CD14-positive monocyte (primary cell): ENCODE data around the gene URAD. TPM values are rescaled to one million over a fixed set of nuclear protein-coding genes. Genes with fewer than 3 reads are reported as not detected.
A peak's percentile ranks its signal among the peaks of the same experiment; 100 is the strongest.

ENCODE experiments used
- DNase-seq, 3 donors: peaks; one replicate each; pipeline ENCODE4 v3.0.0-alpha.2; 2011 to 2022
- H2AFZ ChIP-seq: 2 replicates; pipeline ENCODE4 v1.6.0; 2012; ENCODE audit warnings: mild to moderate bottlenecking, low read depth, low read length, inconsistent platforms; ENCODE audit not compliant: insufficient read depth, poor library complexity, severe bottlenecking
- H3K27ac ChIP-seq, 2 donors: 1 replicate in 1 of 2; 2 replicates in 1 of 2; pipeline ENCODE4 v1.5.1; 2012 to 2013; ENCODE audit warnings: low read length in 2 of 2, control low read depth in 1 of 2, inconsistent platforms in 1 of 2, low read depth in 1 of 2, mild to moderate bottlenecking in 1 of 2
- H3K27me3 ChIP-seq, 2 donors: one replicate each; pipeline versions ENCODE4 v1.6.0 to v1.6.1; 2011 to 2013; ENCODE audit warnings: low read length in 2 of 2; ENCODE audit not compliant: control insufficient read depth in 2 of 2, insufficient read depth in 2 of 2
- H3K36me3 ChIP-seq, 2 donors: replicated peaks in 1 of 2; 1 replicate in 1 of 2; 2 replicates in 1 of 2; pipeline versions ENCODE4 v1.5.1 to v1.6.1; 2012 to 2013; ENCODE audit warnings: low read length in 2 of 2, control low read depth in 1 of 2, inconsistent platforms in 1 of 2, mild to moderate bottlenecking in 1 of 2; ENCODE audit not compliant: insufficient read depth in 2 of 2, control insufficient read depth in 1 of 2
- H3K4me1 ChIP-seq, 2 donors: 1 replicate in 1 of 2; 2 replicates in 1 of 2; pipeline versions ENCODE4 v1.5.1 to v1.6.1; 2012 to 2013; ENCODE audit warnings: low read length in 2 of 2, control low read depth in 1 of 2, inconsistent platforms in 1 of 2, mild to moderate bottlenecking in 1 of 2, moderate library complexity in 1 of 2; ENCODE audit not compliant: insufficient read depth in 2 of 2, control insufficient read depth in 1 of 2
- H3K4me2 ChIP-seq: replicated peaks from 2 replicates; pipeline ENCODE3; 2012; ENCODE audit warnings: low read length, moderate library complexity, mild to moderate bottlenecking; ENCODE audit not compliant: poor library complexity, severe bottlenecking; ENCODE audit errors: extremely low read depth
- H3K4me3 ChIP-seq, 3 experiments: fragments of 200-600 bp in 1 of 3; sonication (generic) in 1 of 3; replicated peaks in 1 of 3; 1 replicate in 2 of 3; 2 replicates in 1 of 3; pipeline ENCODE4 v1.5.1; 2011 to 2013; ENCODE audit warnings: low read length in 3 of 3, mild to moderate bottlenecking in 3 of 3, control low read depth in 2 of 3, low read depth in 2 of 3, inconsistent platforms in 1 of 3, moderate library complexity in 1 of 3
- H3K79me2 ChIP-seq: 2 replicates; pipeline ENCODE4 v1.6.0; 2012; ENCODE audit warnings: mild to moderate bottlenecking, control low read depth, inconsistent platforms, low read length, moderate library complexity; ENCODE audit not compliant: insufficient read depth
- H3K9ac ChIP-seq: 2 replicates; pipeline ENCODE4 v1.6.0; 2017; ENCODE audit warnings: low read length, mild to moderate bottlenecking; ENCODE audit not compliant: insufficient read depth, poor library complexity, severe bottlenecking
- H3K9me3 ChIP-seq, 2 donors: replicated peaks in 1 of 2; 1 replicate in 1 of 2; 2 replicates in 1 of 2; pipeline versions ENCODE4 v1.5.1 to v1.6.1; 2012 to 2013; ENCODE audit warnings: low read length in 2 of 2, control low read depth in 1 of 2; ENCODE audit not compliant: control insufficient read depth in 1 of 2, insufficient read depth in 1 of 2
- H4K20me1 ChIP-seq: 2 replicates; pipeline ENCODE4 v1.6.0; 2012; ENCODE audit warnings: mild to moderate bottlenecking, low read length, control low read depth, moderate library complexity; ENCODE audit not compliant: insufficient read depth
- H3K27ac Mint-ChIP-seq, 7 donors: one replicate each; pipeline ENCODE4 v1.8.0; 2020; ENCODE audit warnings: mild to moderate bottlenecking in 7 of 7, mixed read lengths in 7 of 7, moderate library complexity in 6 of 7, inconsistent platforms in 2 of 7
- H3K27me3 Mint-ChIP-seq, 3 donors: one replicate each; pipeline ENCODE4 v1.8.0; 2021 to 2022; ENCODE audit warnings: low read depth in 3 of 3, mild to moderate bottlenecking in 3 of 3, mixed read lengths in 3 of 3, moderate library complexity in 3 of 3, inconsistent platforms in 1 of 3
- H3K36me3 Mint-ChIP-seq, 2 donors: one replicate each; pipeline ENCODE4 v1.8.0; 2020; ENCODE audit warnings: mixed read lengths in 2 of 2, inconsistent platforms in 1 of 2, mild to moderate bottlenecking in 1 of 2
- H3K4me1 Mint-ChIP-seq: one replicate; pipeline ENCODE4 v1.8.0; 2020; ENCODE audit warnings: mild to moderate bottlenecking, mixed read lengths
- H3K4me3 Mint-ChIP-seq, 2 donors: one replicate each; pipeline ENCODE4 v1.8.0; 2020; ENCODE audit warnings: mild to moderate bottlenecking in 2 of 2, mixed read lengths in 2 of 2, moderate library complexity in 1 of 2
- H3K9me3 Mint-ChIP-seq, 7 donors: one replicate each; pipeline ENCODE4 v1.8.0; 2020 to 2022; ENCODE audit warnings: mixed read lengths in 7 of 7, mild to moderate bottlenecking in 6 of 7, moderate library complexity in 6 of 7, inconsistent platforms in 2 of 7
- CTCF ChIP-seq: fragments of 200-600 bp; IDR thresholded peaks from one replicate; pipeline ENCODE4 v1.8.0; 2022; ENCODE audit warnings: antibody characterized with exemption, mild to moderate bottlenecking
- WGBS: methylation state at CpG from one replicate; pipeline ENCODE4 v1.1.5; 2013; ENCODE audit warnings: missing lambda C conversion rate; ENCODE audit not compliant: insufficient coverage; 5-methylcytosine and 5-hydroxymethylcytosine counted together
- intact Hi-C, 2 donors: fragments of 100-400 bp; cut with micrococcal nuclease; formaldehyde crosslinking; loops; one replicate each; pipeline versions ENCODE4 v1.15.0 to v1.15.1; 2023
- polyA plus RNA-seq, 3 donors: library from polyadenylated mRNA; depleted of rRNA in 1 of 3; unstranded in 2 of 3; stranded (reverse) in 1 of 3; fragments of 300-500 nt in 2 of 3; fragments of >200 nt in 1 of 3; fragmentation: Illumina TruSeq in 2 of 3; gene quantifications; 1 replicate in 2 of 3; 2 replicates in 1 of 3; pipeline ENCODE4 v1.2.3, GENCODE V29; 2012 to 2021

URAD gene
- polyA plus RNA-seq, 3 donors, result 0.12 TPM; not detected in 2

DNA sequence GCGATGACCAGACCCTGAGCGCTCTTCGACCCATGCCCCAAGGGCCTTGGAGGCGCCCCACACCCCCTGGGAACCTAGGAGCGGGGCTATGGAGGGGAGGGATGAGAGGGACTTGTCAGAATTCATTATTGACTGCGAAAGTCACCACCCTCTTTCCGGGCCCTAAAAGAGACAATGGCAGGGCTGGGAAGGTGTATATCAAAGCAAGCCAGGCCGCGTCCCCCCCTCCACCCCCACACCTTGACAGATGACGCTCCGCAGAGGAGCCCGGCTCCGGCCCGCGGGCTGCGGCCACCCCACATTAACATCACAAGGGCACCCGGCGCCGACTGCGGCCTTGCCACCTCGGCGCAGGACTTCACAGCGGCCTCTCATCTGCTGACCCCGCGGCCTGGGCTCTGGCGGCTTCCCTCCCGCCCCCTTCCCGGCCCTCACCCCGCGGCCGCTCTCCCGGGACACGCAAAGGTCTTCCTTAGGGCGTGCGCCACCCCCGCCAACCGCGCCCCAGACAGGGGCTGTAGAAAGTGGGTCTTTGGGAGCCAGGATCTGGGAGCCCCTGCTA, 21.8 kb downstream of the URAD start:
- Histone ChIP-seq H3K9me3 (peaks cover 0 to 44% of the 10 kb centered on the region in 2 donors), H3K27me3 (peaks cover 83 to 98% of the 10 kb centered on the region in 2 donors), H3K4me2 (no peak overlapping the region), H3K9ac (no peak overlapping the region), H3K79me2 (no peaks in the 10 kb centered on the region), H4K20me1 (no peaks in the 10 kb centered on the region), H3K4me3 (no peak overlapping the region), H2AFZ (no peak overlapping the region), H3K4me1 (peaks cover 3 to 12% of the 10 kb centered on the region in 2 donors), H3K27ac (no peak overlapping the region), H3K36me3 (no peaks in the 10 kb centered on the region)
- peaks cover 0 to 25% (median 12%) of the 10 kb centered on the region in 7 donors for H3K9me3 Mint-ChIP-seq
- WGBS, result 5% methylated on average over 27 of the region's 38 CpGs
- TF ChIP-seq CTCF, result no peak
- peaks cover 1 to 3% of the 10 kb centered on the region in 2 donors for H3K36me3 Mint-ChIP-seq
- H3K27ac Mint-ChIP-seq, result no peak overlapping the region
- H3K27me3 Mint-ChIP-seq, result peaks cover 98 to 100% (median 98%) of the 10 kb centered on the region in 3 donors
- intact Hi-C loops, result no loop called here
- no peak for DNase-seq
- peaks cover 26% of the 10 kb centered on the region for H3K4me1 Mint-ChIP-seq
- H3K4me3 Mint-ChIP-seq, result peak overlapping the region in 1 of 2 donors; percentile 83

DNA sequence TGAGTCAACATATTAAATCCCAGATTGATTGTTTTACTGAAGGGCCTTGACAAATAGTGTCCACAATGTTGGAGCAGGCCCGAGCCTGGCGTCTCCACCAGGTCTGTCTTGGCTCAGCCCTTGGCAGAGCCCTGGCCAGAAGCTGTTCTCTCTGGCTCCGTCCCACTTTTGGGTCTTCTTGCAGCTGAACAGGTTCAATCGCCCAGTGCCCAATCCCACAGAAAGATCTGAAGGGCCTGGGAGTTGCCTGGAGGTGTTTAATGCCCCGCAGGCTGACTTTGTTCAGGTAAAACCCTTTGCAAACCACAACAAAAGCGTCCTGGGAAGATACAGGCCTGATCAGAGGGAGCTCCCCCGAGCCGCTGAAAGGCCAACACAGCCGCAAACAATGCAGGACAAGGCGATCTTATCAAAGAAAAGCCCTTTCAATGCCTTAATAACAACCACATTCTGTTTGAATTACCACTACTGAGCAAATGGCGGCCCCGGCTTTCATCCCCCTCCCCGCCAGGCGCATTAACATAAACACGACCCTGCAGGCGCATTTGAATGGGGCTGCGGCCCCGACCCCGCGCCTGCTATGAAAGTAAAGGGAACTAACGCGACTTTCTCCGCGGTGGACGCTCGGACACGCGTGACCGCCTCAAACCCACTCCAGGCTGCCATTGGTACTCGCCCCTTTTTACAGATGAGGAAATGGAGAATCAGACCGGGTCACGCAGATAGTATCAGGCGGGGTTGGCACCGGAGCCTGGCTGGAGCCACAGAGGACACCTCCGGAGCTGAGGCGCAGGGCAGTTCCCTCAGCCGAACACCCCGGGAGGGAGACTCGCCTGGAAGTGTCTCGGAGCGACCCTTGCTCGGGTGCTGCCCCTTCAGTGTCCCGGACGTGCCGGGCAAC, 22.5 kb downstream of the URAD start:
- H3K27me3 Mint-ChIP-seq, result peaks cover 98 to 100% (median 98%) of the 10 kb centered on the region in 3 donors
- Histone ChIP-seq H3K27me3 (peaks cover 82 to 98% of the 10 kb centered on the region in 2 donors), H3K4me3 (no peak overlapping the region), H3K27ac (no peak overlapping the region), H3K9ac (no peak overlapping the region), H3K9me3 (peaks cover 0 to 39% of the 10 kb centered on the region in 2 donors), H3K36me3 (no peaks in the 10 kb centered on the region), H3K79me2 (no peaks in the 10 kb centered on the region), H4K20me1 (no peaks in the 10 kb centered on the region), H2AFZ (no peak overlapping the region), H3K4me1 (peaks cover 7 to 19% of the 10 kb centered on the region in 2 donors), H3K4me2 (no peak overlapping the region)
- H3K36me3 Mint-ChIP-seq, result peaks cover 1 to 3% of the 10 kb centered on the region in 2 donors
- intact Hi-C loops, result no loop called here
- DNase-seq, result no peak
- H3K4me1 Mint-ChIP-seq, result peaks cover 33% of the 10 kb centered on the region
- H3K4me3 Mint-ChIP-seq, result peak overlapping the region in 1 of 2 donors; percentile 69
- 13% methylated on average over 38 of the region's 45 CpGs for WGBS
- peaks cover 0 to 28% (median 12%) of the 10 kb centered on the region in 7 donors for H3K9me3 Mint-ChIP-seq
- no peak for TF ChIP-seq CTCF
- no peak overlapping the region for H3K27ac Mint-ChIP-seq
